ENCODE results near the gene ACAT2.

- TF ChIP-seq CTCF (conservative IDR thresholded peaks at IDR 0.05): no peak
- TF ChIP-seq ZFX (IDR thresholded peaks at IDR 0.05): no peak
These were observed 2.2 kb upstream of the ACAT2 start for GRCh38 chr6:159759645-159760044.
